Stimulated activated CD8-positive, alpha-beta memory T cell treated with anti-CD3 and anti-CD28 coated beads, Interleukin-2, amount 100 ng/mL, for 48 hours (primary cell): ENCODE measurements around the gene PRKAG3.

ENCODE experiments used
- DNase-seq, 2 donors: peaks; one replicate each; pipeline ENCODE4 v3.0.0-alpha.2; 2020; ENCODE audit warnings: low read depth in 2 of 2

The PRKAG3 gene

DNA sequence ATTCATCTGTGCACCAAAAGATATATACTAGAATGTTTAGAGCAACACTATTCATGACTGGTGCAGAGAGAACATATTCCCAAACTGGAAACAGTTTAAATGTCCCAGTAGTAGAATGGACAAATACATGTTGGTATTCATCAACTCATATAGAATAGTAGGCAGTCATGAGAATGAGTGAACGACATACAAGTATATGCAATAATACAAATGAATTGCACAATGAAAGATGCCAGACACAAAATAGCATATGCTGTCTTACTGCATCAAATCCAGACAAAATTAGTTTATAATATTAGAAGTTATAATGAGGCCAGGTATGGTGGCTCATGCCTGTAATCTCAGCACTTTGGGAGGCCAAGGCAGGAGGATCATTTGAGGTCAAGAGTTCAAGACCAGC lies 8.3 kb upstream of the PRKAG3 start:
- DNase-seq, result no peak

DNA sequence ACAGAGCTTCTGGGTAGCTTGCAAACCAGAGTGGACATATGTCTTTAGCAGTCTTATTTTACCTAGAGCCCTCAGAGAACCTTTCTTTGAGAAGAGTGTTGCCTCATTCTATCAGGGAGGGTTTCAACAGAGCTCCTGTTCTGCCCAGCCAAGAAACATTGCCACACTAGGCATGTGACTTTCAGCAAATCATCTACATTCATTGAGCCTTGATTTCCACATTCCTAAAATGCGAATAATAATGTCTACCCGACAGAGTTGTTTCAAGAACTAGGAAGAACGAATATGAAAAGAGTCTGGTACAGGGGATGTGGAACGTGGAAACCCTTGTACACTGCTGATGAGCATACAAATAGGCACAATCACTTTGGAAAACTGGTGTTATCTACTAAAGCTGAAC lies 7.8 kb upstream of the PRKAG3 start:
- no peak for DNase-seq

DNA sequence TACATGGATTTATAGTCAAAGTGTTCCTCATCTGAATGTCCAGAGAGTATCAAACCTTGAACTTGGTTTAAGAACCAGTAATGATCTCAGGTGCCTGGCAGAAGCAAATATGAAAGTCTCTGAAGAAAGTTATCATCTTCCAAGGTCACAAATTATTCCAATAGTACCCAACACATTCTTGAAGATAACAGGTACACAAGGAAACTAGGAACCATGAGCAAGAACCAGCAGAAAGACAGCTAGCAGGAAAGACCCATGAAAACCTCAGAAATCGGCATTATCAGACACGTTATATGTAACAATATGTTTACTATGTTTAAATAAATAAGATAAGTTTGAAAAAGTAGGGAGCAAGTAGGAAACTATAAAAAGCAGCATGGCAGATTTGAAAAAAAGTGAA lies 5.9 kb upstream of the PRKAG3 start:
- DNase-seq, result no peak

DNA sequence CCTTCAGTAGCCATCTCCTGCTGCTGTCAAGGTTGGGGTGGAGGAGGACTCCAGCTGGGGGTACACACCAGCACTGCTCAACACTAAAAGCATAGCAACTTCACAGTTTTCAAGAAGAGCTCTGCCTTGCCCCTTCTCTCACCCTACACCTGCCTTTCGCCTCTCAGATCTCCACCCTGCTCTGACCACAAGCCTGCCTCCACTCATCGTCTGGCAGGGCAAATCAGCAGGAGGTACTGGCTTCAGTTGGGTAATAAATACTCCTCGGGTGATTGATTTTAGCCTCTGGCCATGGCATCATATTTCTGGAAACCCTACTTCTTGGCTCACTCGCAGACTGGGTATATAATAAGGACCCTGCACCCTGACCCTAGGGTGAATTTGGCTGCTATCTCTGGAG lies 3.1 kb upstream of the PRKAG3 start:
- DNase-seq, result no peak

DNA sequence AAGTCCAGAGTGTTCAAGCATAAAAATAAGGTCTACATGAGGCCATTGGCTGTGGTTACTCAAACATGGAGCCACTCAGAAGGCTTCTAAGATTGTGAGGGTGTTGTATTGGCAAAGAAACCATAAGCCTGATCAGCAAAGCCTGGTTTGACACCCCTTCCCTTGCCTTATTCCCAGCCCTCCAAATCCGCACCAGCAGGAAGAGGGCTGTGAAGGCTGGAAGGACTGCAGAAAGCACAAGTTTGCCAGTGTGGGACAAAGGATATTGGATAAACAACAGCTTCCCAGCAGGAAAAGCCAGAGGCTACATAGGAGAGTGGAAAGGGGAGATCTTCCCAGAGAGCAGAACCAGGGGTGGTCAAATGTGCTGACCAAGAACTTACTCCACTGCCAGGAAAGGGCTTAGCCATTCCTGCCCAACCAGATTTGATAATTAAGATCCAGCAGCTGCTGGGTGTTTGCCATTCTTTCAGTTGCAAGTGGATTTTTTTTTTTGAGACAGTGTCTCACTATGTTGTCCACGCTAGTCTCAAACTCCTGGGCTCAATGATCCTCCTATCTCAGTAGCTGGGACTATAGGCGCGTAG lies 1.5 kb upstream of the PRKAG3 start:
- DNase-seq, result no peak

DNA sequence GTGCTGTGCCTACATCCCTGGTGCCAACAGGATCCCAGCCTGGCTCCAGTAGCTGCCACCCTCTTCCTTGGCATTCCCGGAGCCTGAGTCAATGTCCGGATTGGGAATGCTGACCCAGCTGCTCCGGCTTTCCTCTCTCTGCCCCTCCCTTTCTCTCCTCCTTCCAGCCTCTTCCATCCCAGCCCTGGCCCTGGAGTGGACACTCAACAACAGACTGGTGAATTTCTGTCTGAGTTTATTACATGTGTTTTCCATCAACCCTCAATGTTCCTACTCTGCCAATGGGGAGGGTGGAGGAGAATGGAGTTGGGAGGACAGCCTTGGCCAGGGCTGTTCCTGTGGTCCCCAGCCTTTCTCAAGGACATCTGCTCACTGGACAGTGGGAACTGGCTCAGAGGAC lies 917 bp upstream of the PRKAG3 start:
- no peak for DNase-seq

DNA sequence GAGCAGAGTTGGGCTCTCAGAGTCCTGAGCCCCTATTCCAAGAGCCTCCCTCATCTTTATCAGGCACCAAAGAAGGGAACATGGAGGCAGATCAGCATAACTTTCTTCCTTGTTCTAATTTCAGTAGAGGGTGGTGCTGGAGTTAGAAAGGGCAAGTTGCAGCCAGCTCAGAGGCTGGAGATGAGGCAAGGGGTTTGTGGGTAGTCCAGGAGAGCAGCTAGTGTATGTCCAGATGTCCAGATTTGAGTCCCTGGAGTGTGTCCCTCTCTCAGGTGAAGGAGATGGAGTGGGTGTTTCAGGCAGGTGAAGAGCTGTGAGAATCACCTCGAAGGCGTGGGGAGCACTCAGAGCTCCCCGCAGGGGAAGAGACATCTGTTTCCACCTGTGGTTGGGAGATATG lies 478 bp upstream of the PRKAG3 start:
- DNase-seq, result no peak

DNA sequence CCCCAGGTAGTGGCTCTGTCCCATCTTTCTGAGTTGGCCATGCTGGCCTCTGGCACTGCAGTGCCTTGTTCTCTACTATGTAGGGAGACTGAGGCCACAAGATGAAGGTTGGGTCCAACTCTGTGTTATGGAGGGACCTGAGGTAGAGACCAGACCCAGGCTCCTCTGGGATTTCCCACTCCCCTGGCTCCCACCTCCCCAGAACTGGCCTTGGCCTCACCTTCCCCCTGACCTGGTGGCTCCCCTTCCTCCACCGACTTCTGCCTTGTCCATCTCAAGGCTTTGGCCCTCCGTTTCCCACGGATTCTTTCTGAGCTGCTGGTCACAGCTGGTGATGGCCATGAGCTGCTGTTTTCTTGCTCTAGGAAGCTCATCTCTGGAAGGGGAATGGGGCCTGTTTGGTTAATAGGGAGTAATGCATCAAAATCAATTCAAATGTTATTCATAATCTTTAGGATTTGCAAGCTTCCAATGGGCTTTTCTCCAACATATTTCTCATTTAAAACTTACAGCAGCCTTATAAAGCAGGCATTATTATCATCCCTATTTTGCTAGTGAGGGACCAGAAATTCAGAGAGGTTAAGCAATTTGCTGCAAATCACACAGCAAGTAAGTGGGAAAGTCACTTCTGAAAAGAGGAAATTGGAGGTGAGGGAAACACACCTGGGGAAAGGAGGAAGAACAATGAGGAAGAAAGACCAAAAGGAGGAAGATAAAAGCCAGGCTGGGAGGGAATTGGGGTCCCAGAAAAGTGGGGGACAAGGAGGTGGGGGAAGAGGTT lies 887 bp downstream of the PRKAG3 start:
- DNase-seq, result no peak

DNA sequence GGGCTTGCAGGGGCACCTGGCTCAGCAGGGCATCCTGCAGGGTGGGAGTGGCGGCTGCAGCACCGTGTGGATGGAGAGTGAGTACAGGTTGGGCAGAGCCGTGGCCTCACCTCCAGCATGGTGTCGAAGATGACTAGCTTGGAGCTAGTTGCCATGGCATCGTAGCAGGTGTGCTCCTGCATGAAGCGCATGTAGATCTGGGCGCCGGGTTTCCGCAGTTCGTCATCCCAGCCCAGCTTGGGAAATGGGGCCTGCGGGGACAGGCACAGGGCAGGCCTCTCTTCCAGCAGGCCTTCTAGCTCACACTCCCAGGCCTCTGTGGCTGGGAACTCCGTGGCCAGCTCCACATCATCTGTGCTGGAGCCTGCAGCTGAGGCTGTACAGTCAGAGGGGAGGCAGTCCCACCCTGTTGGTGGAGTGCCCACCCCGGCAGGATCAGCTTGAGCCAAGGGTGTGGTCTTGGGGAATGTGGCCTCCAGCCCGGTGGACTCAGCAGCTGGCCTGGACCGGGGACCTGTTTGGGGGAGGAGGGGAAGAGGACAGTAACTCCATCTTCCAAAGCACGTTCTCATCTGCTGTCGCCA lies 1.6 kb downstream of the PRKAG3 start:
- DNase-seq, result no peak

DNA sequence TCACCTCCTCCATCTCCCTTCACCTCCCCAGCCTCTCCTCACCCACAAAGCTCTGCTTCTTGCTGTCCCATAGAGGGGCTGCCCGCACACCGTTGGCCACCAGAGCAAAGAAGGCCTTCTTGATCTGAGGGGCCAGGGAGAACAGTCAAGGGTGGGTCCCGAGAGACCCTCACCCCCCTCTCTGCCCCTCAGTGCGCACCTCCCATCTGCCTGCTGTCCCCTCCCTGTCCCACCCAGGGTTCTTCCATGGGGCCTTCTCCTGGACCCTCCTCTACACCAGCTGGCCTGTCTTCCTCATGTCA lies 3.2 kb downstream of the PRKAG3 start:
- DNase-seq, result no peak

DNA sequence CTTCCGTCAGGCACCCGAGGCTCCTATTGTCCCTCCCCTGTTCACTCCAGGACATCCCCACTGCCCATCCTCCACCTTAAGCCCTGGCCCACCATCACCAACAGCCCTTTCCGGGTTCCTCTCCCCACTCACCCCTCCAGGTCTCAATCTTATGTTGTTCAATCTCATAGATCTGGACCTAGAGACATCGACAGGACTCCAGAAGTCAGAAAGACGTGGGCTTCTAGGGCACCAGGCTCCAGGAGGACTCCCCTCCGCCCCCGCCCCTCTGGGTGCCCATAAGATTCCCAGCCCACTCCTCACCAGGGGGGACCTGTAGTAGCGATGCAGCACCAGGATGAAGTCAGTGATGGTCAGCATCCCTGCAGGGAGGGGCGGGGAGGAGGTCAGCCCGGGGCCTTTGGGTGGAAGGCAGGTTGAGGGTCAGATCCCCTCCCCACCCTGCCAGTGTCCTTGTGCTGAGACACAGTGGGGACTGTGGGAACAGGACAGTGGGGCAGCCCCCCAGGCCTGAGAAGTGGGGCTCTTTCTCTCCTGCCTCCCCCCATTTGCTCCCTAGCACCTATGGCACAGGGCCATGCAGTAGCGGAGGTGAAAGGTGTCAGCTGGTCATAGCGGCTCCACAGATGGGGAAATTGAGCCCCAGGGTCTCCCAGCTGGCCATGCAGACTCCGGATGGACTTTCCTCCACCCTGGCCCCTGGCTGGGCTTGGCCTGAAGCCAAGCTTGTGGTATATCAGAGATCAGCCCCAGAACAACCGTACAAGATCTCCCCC lies 3.7 kb downstream of the PRKAG3 start:
- DNase-seq, result no peak

DNA sequence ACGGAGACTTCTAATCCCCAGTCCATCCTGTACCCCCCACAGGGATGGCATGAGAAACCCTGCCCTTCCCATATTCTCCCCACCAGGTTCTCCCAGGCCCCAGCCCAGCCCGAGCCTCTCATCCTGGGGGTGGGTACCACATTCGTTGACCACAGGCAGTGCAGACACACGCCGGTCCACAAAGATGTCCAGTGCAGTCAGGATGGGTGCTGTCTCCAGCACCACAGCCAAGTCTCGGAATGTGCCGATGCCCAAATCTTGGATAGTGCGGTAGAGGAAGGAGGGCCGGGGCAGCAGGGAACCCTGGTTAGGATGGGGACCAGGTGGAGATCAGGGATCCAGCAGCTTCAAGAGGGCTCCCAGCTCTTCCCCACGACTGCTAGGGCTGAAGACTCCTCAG lies 4.8 kb downstream of the PRKAG3 start:
- DNase-seq, result no peak

DNA sequence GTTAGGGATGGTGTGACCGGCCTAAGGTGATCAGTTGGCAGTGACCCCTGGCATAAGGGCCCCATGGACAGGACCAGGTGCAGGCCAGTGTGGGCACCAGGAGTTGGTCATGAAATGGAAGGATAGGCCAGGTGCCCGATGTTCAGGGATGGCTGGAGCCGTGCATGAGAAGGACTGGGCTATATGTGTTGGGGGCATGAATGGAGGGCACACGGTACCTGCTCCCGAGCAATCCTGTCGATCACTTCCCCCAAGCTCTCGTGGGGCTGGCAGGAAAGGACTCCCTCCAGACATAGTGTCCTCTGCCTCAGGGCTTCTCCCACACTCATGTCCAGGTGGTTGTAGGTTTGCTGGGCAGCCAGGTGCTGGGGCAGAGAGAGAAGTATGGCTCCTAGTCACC lies 7.6 kb downstream of the PRKAG3 start:
- no peak for DNase-seq

DNA sequence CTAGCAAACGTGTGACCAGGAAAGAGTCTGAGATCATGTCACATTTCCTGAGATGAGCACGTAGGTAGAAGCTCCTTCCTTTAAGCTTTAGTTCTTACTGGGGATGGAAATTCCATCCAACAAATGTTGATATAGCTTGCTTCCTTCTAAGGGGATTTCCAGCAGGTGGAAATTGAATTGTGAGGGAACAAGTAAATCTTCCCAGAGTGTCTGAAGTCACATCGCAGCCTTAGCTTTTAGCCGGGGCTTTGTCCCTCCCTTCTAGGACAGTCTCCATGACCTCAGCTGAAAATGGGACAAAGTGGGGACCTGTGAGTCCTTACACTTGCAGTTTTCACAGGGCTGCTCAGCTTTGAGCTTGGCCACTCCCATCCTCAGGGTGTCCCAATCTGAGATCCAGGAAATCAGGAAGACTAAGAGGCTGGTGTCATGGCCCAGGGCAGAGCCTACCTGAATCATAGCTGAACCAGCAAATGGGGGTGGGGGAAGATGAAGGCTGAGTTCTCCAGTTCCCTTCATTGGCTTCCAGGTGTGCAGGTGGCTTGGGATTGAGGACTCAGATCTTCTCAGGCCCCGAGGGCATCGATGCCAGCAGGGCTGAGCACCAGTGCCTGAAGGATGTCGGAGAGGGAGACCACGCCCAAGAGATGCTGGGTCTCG lies 8.3 kb downstream of the PRKAG3 start:
- no peak for DNase-seq

DNA sequence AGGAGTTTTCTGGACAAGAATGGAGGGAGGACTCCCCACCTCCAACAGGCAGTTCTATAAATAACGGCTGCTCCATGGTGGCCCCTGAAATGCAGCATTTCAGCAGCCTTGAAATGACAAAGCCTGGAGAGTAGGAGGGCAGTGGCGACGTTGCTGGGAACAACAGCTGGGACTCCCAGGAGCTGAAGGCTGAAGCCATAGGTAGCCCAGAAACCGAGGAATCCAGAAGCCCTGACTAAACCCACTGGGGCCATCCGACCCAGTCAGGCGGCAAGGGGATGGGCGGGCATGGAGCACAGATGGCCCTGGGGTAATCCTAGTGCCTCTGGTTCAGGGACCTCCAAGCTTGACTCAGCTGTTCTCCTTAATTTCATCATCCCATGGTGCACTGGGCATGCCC lies 9.0 kb downstream of the PRKAG3 start:
- DNase-seq, result no peak

DNA sequence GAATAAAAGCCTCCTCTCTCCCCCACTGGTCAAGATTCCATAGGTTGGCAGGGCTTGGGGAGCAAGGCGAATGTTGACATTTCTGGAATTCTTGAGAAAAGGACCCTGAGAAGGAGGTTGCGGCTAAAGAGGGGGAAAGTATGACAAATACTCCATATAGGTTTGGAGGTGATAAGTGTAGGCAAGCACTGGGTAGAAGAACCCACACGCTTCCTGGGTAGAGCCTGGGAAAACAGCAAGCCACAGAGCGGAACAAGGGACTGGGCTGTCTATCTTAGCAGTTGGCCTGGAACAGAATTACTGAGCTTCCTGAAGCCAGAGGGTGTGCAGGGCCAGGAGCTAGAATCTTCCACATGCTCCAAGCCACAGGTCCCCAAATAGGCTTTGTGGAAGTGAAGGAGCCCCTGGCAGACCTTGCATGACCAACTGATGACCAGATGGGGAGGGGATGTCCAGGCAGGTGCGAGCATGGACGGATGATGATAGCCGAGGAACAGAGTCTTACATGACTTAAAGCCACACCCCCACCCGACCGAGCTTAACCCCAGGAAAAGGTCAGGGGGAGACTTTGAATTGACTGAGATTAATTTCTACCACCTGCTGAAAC lies 9.9 kb downstream of the PRKAG3 start:
- no peak for DNase-seq

DNA sequence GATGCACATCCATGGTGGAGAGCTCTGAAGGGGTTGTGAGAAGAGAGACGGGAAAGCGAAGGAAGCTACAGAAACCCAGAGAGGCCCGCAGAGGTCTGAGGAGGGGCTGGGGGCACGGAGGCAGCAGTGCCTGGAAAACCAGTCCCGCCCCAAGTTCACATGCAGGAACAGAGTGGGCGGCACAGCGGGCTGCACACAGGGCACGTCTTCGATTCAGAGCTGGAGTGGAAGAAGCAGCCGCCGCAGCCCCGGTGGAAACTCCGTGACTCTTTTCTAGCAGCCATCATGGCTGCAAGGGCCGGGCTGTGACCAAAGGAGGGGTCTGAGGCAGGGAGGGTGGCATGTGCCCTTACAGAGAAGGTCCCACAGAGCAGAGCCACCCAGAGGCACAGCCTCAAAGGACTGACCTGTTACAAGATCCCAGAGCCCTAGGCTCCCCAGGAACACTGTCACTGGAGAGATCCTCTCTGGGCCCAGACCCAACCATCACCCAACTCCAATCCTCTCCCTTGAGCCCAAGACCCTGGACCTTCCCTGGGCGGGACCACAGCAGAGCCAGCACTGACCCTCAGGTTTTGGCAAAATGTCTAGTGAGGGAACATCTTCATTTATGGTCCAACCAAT lies 10.7 kb downstream of the PRKAG3 start:
- DNase-seq, result no peak

DNA sequence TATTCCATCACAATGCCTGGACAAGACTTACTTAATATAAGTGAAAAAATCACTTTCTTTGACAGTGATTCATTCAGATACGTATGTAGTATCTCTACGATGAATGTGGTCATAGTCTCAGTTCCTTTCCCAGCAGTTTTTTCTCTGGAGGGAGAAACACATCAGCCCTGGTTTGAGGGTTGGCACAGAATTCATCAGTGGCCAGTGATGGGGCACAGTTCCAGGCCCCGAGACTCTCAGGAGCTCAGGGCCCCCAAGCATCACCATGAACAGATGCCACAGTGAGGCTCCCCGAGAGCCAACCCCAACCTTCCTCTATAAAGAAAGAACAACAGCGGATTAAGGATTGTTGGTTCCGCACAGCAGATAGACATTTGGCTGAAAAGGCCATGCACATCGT lies 12.5 kb downstream of the PRKAG3 start:
- no peak for DNase-seq

DNA sequence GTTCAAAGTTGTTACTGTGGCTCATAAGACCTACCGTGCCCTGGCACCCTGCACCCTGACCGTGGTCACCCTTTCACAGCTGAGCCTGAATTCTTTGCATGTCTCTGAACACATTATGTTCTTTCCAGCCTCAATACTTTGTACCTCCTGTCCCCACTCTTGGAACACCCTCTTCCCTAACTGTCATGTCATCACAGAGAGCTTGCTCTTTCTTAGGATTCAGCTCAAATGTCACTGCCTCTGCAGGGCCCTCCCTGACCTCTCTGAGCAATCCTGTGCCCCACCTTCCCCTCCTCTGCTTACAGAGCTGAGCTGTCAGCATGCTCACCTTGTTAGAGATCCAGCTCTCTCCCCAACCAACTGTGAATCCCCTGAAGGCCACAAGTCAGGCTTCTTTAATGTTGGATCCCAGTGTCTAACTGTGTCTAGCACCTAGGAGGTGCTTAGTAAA lies 15.0 kb downstream of the PRKAG3 start:
- DNase-seq, result no peak

DNA sequence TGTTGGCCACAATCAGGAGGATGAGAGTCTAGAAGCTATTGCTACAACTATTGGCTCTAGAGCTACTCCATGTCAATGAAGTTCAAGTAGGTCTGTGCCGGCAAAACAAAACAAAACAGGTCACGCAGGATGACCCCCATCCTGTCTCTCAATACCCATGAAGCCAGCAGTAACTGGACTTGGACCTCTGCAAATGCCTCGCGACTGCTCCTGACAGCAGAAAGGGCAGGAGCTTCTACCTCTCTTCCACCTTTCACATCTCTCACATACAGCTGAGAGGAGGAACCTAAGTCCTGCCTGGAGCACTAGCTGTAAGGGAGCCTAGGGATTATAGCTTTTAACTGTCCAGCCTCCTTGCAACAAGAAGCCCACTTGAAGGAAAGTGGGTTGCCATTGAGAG lies 16.0 kb downstream of the PRKAG3 start:
- no peak for DNase-seq

DNA sequence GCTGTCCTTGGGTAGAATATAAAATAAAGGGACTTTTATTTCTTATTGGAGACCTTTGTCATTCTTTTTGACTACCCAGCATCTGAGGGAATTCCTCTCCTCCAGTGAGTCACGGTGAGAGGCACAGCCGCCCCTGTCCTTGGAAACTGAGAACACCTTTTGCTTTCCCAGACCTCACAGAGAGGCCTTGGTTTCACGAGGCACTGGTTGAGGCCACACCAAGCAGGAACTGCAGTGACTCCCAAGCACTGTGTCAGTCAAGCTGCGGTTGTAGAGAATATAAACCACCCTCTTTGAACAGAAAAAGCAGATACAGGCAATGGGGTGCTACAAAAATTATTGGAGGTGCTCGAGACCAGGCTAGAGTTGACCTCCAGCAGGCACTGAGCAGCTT lies 16.4 kb downstream of the PRKAG3 start:
- no peak for DNase-seq
